Activated CD8-positive, alpha-beta memory T cell treated with anti-CD3 and anti-CD28 coated beads for 24 hours (primary cell): ENCODE measurements around the gene NTPCR.
"Not testable (repeated sequence)": the region's sequence is repeated elsewhere in the genome, so short reads cannot be mapped to it uniquely, and the experiment has no call there.

Experiments
- DNase-seq: peaks from one replicate; pipeline ENCODE4 v3.0.0-alpha.2; 2020

Gene NTPCR

GRCh38 chr1:232950197-232951176 is at the start of gene NTPCR:
NTPCR (plus strand) TSS chr1:232950611; CDS start chr1:232950711, 100 bp downstream.
- peak; percentile 99 for DNase-seq

- DNase-seq = no peak
Measured at GRCh38 chr1:232900818-232901217, 49.6 kb upstream of the NTPCR start.

- DNase-seq = no peak
Measured at GRCh38 chr1:232901255-232901654, 49.2 kb upstream of the NTPCR start.

GRCh38 chr1:232902774-232903350 is 47.5 kb upstream of the NTPCR start:
- DNase-seq = no peak

GRCh38 chr1:232904131-232904530 is 46.3 kb upstream of the NTPCR start:
- DNase-seq = no peak

- no peak for DNase-seq
Measured at GRCh38 chr1:232904566-232904965, 45.8 kb upstream of the NTPCR start.

GRCh38 chr1:232905331-232906034 is 44.9 kb upstream of the NTPCR start:
- no peak for DNase-seq

GRCh38 chr1:232906441-232906840 is 44.0 kb upstream of the NTPCR start:
- no peak for DNase-seq

GRCh38 chr1:232908831-232909230 is 41.6 kb upstream of the NTPCR start:
- DNase-seq = no peak

- no peak for DNase-seq
Measured at GRCh38 chr1:232909752-232910151, 40.7 kb upstream of the NTPCR start.

GRCh38 chr1:232911027-232911599 is 39.3 kb upstream of the NTPCR start:
- no peak for DNase-seq

- no peak for DNase-seq
Measured at GRCh38 chr1:232912845-232913580, 37.4 kb upstream of the NTPCR start.

- DNase-seq = not testable (repeated sequence)
Measured at GRCh38 chr1:232914271-232914670, 36.1 kb upstream of the NTPCR start.

GRCh38 chr1:232915212-232915611 is 35.2 kb upstream of the NTPCR start:
- DNase-seq = no peak

- no peak for DNase-seq
Measured at GRCh38 chr1:232917053-232917452, 33.4 kb upstream of the NTPCR start.

GRCh38 chr1:232921381-232921780 is 29.0 kb upstream of the NTPCR start:
- no peak for DNase-seq

- DNase-seq = no peak
Measured at GRCh38 chr1:232922485-232922884, 27.9 kb upstream of the NTPCR start.

- peak; percentile 80 for DNase-seq
Measured at GRCh38 chr1:232923739-232924386, 26.5 kb upstream of the NTPCR start.

GRCh38 chr1:232924874-232925273 is 25.5 kb upstream of the NTPCR start:
- DNase-seq = no peak

GRCh38 chr1:232925421-232926220 is 24.8 kb upstream of the NTPCR start:
- DNase-seq = no peak

GRCh38 chr1:232927166-232927565 is 23.2 kb upstream of the NTPCR start:
- not testable (repeated sequence) for DNase-seq
